Mucosa of descending colon (tissue), 3 donors: ENCODE data around the gene MYRIP. TPM values are rescaled to one million over a fixed set of nuclear protein-coding genes. Genes with fewer than 3 reads are reported as not detected.

Source experiments
- ATAC-seq: fragments of 200-7000 bp; cut with Tn5 transposase; one replicate; pipeline ENCODE4 v1.9.1; 2020; ENCODE audit warnings: mild to moderate bottlenecking, moderate library complexity
- DNase-seq, 3 donors: peaks; one replicate each; pipeline ENCODE4 v3.0.0-alpha.2; 2020
- H3K36me3 ChIP-seq: fragments of 200-600 bp; one replicate; pipeline ENCODE4 v1.8.0; 2021; ENCODE audit warnings: low read depth, mild to moderate bottlenecking
- H3K4me1 ChIP-seq: fragments of 200-600 bp; one replicate; pipeline ENCODE4 v1.8.0; 2021; ENCODE audit warnings: low read depth, mild to moderate bottlenecking
- H3K4me3 ChIP-seq: fragments of 200-600 bp; one replicate; pipeline ENCODE4 v1.8.0; 2021; ENCODE audit warnings: mild to moderate bottlenecking
- H3K9me3 ChIP-seq: fragments of 200-600 bp; one replicate; pipeline ENCODE4 v1.8.0; 2021; ENCODE audit warnings: mild to moderate bottlenecking
- intact Hi-C, 2 donors: fragments of 100-400 bp; cut with DNase I in 1 of 2; cut with micrococcal nuclease in 1 of 2; formaldehyde crosslinking; loops; one replicate each; pipeline versions ENCODE4 v1.11.0 to v1.11.1; 2022; cut with DNase I, micrococcal nuclease
- total RNA-seq, 3 donors: library from RNA; stranded (reverse); fragmentation: NEBNext Ultra II Directional in 2 of 3; extraction: Animal tissue kit (Norgen Biotek cat#: 25700) in 2 of 3; gene quantifications; one replicate each; pipeline versions ENCODE4 v1.2.1 to v1.2.4, GENCODE V29; 2021 to 2023
- TF ChIP-seq, protein P1 (sequence below): fragments of 200-600 bp; IDR thresholded peaks from one replicate; pipeline ENCODE4 v1.8.0; 2022; ENCODE audit warnings: antibody characterized with exemption, mild to moderate bottlenecking
- donor health status: DM: no; HTN: no; CAD: no; lungs with moderate emphysema.
- donor health status: DM: no; HTN: no; CAD: no.
- donor health status: DM: no; HTN: yes; CAD: no.

The MYRIP gene
- total RNA-seq, 3 donors from 2014 or later, result 7.2 to 11.2 (median 9.9) TPM

DNA sequence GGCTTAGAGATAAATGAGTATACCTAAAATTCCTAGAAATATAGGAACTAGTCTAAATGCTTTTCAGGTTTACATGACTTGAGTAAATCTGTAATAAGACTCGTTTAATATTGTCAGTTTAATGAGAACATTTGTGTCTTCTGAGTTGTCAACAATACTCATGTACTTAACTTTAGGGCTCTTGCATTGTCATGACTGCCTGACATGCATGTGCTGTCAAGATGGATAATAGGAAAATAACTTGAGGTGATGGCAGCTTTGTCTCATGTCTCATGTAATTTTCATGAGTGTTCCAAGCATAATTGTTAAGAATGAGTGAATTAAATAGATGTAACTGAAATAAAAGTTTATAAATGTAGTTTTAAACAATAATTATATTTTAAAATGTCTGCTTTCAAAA, 455.0 kb downstream of the MYRIP start:
- ATAC-seq (no peak), DNase-seq (no peak)
- Histone ChIP-seq H3K4me3 (no peak overlapping the region), H3K36me3 (no peaks in the 10 kb centered on the region), H3K4me1 (no peaks in the 10 kb centered on the region), H3K9me3 (no peaks in the 10 kb centered on the region)
- intact Hi-C loops, result no loop called here
- TF ChIP-seq, protein P1, sequence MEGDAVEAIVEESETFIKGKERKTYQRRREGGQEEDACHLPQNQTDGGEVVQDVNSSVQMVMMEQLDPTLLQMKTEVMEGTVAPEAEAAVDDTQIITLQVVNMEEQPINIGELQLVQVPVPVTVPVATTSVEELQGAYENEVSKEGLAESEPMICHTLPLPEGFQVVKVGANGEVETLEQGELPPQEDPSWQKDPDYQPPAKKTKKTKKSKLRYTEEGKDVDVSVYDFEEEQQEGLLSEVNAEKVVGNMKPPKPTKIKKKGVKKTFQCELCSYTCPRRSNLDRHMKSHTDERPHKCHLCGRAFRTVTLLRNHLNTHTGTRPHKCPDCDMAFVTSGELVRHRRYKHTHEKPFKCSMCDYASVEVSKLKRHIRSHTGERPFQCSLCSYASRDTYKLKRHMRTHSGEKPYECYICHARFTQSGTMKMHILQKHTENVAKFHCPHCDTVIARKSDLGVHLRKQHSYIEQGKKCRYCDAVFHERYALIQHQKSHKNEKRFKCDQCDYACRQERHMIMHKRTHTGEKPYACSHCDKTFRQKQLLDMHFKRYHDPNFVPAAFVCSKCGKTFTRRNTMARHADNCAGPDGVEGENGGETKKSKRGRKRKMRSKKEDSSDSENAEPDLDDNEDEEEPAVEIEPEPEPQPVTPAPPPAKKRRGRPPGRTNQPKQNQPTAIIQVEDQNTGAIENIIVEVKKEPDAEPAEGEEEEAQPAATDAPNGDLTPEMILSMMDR, result no peak

DNA sequence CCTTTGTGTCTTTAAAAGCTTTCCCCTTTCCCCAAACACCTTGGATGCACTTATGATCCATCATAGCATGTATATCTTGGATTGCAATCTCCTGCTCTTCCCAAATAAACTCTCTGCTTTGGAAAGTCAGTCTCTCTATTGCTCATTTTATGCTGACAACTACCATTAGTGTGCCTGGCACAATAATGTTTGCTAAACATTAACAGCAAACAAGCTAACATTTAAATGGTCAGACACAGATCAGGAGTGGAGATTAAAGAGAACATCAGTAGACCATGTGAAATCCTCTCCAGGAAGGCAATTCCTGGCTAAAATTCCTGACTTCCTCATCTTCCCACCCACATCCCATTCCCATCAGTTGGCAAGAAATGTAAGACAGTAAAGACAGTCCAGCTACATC, 455.8 kb downstream of the MYRIP start:
- intact Hi-C loops, result no loop called here
- Histone ChIP-seq H3K36me3 (no peaks in the 10 kb centered on the region), H3K4me1 (no peaks in the 10 kb centered on the region), H3K9me3 (no peaks in the 10 kb centered on the region), H3K4me3 (no peak overlapping the region)
- no peak for DNase-seq
- TF ChIP-seq, protein P1, result no peak
- ATAC-seq, result no peak

DNA sequence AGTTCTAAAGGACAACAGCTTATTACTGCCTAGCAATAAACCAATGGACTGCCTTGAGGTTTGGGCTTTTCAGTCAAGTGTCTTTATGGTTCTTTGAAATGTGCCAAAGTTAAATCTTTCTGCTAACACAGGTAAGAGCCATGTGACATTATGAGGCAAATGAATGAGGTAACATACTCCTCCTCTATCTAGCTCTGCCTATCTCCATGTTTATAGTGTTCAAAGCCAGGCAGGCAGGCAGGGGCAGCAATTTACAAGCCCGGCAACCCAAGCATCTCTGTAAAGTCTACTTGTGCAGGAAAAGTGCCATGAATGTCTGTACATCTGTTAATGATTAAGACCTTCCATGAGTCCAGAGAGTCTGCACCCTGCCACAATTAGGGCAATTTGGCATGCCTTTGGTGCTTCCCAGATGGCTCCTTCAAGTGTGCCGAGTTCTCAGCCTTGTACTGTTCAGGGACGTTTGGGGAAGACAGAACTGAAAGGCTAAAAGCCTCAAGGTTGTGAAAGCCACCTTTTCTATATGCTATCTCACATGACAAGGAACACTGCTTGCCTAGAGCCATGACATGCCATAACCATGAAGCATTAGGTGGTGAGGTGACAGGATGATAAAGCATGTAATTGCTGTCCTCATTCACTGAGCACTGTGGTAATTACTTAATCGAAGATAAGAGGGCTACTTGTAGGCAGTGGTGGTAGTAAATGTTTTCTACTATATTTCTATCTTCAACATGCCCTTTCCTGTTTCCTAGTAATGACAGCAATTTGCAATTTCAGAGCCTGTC, 458.7 kb downstream of the MYRIP start:
- Histone ChIP-seq H3K4me3 (no peak overlapping the region), H3K9me3 (no peaks in the 10 kb centered on the region), H3K4me1 (no peaks in the 10 kb centered on the region), H3K36me3 (no peaks in the 10 kb centered on the region)
- peak; percentile 78 for ATAC-seq
- intact Hi-C loops, result no loop called here
- TF ChIP-seq, protein P1, result no peak
- DNase-seq, result peak in 1 of 3 donors; percentile 24

DNA sequence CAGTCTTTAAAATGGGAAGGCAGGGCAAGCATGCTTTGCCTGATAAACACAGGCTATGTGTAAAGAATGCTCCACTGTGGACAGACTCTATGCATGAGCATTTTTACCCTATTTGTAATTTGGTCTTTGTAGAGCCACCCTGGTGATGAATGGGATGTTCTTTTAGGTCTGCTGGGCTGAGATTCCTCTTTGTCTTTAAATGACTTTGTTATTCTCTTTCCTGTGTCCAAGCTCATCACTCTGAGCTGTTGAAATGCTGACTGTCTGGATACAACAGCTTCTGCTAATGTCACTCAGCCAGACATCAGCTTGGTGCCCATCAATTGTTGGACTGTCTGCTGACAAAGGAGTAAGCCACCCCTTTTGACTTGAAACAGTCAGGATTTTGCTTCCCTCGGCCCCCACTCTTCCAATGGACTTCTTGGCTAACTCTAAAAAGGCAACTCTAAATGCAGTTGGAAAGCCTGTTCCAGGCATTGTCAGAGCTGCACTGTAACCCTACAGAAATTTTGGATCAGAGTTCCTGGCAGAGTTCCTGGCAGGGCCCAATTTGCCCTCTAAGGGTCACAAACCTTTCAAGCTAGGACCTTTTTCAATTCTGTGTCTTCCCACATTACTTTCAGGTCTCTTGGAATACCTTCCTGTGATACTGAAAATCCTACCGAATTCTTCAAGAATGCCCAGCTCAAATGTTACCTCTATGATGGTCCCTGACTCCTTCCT, 459.6 kb downstream of the MYRIP start:
- Histone ChIP-seq H3K9me3 (no peaks in the 10 kb centered on the region), H3K4me1 (no peaks in the 10 kb centered on the region), H3K36me3 (no peaks in the 10 kb centered on the region), H3K4me3 (no peak overlapping the region)
- intact Hi-C loops, result no loop called here
- ATAC-seq (no peak), DNase-seq (no peak)
- TF ChIP-seq, protein P1, result no peak

DNA sequence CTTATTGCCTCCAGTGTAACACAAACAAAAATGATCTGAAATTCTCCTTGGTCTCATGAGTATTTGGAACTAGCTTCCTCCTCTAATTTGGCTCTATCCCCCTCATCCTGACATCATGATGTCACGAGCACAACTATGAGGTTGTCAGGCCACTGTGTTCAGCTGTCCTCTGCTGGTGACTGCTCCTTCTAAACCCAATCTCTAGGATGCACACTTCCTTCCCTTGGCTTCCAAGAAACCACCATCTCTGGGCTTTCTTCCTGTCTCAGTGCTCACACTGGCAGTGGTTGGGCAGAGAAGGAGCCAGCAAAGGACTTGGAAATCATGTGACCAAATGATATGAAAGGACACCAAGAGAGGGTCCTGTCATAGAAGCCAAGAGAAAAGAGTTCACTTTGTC, 469.4 kb downstream of the MYRIP start:
- intact Hi-C loops, result no loop called here
- Histone ChIP-seq H3K4me3 (no peak overlapping the region), H3K36me3 (no peaks in the 10 kb centered on the region), H3K4me1 (no peaks in the 10 kb centered on the region), H3K9me3 (no peaks in the 10 kb centered on the region)
- ATAC-seq (no peak), DNase-seq (no peak)
- TF ChIP-seq, protein P1, result no peak
